NCI-H2227 (cell line): Measurements from ENCODE around the gene VWA8.
A peak's percentile ranks its signal among the peaks of the same experiment; 100 is the strongest.

Experiments used
- DNase-seq: peaks from one replicate; lab custom pipeline; 2025; ENCODE audit not compliant: unreplicated experiment; lab: John Stamatoyannopoulos, UW

The VWA8 gene

DNA sequence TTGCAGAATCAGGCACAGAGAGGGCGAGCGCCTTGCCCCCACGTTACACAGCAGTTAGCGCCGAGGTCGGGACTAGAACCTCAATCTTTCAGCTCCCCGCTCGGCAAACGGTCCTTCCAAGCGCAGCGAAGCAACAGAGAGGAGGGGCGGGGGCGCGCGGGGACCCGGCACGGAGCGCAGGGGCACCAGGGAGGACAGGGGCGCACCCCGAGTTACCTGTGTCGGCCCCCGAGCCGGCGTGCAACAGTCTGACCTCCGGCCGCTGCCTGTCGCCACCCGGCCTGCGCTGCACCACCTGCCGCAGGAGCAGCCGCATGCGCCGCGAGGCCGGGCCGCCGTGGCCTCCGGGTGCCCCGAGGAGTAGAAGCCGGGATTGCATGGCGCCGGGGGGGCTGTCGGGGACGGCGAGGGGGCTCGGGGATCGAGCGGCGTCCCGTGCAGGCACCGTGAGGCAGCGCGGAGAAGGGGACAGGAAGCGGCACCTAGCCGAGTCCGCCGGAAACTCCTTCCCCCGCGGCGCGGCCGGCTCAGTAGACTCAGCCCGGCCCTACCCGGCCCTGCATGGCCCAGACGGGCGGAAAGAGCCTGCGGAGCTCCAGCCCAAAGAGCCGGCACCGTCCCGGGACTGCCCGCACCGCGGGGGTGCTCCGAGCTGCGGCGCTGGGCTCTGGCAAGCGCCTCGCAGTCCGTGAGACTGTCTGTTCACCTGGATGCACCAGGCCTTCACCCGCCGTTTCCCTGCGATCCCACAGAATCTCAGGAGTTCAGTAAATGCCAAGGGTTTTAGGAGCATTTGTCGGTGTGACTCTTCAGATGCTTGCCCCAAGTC, at the start of gene VWA8:
TSS of gene VWA8 (minus strand) at position 473 of the 829 bp plus-strand sequence. CDS start at position 379, 94 bp downstream.
- DNase-seq, result peak; percentile 73

DNA sequence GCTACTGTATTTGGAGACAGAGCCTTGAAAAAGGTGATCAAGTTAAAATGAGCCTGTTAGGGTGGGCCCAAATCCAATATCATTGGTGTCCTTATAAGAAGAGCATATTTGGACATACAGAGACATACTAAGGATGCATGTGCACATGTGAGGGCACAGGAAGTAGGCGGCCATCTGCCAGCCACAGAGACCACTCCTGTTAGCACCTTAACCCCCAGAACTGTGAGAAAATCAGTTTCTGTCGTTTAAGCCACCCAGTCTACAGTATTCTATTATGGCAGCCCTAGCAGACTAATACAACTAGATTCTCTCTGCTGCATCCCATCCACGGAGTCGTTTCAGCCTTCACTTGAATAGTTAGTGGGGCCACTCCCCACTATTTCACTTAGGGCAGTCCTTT, 48.1 kb upstream of the VWA8 start:
- no peak for DNase-seq

DNA sequence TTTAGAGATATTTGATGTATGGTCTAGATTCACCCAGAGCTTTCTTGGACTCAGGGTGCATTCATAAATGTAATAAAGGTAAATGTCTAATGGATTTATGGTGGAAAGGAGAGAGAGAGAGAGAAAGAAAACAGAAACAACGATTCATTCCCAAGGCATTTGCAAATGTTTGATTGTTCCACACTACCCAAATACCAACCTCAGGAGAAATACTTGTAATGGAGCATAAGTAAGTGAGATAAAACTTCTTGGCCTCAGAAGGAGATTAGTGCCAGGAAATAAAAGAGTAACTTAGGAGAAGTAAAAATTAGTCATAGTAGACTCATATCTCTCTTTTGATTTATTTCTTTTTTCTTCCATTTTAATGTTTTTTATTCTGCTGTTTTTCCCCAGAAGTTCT, 46.9 kb upstream of the VWA8 start:
- no peak for DNase-seq

DNA sequence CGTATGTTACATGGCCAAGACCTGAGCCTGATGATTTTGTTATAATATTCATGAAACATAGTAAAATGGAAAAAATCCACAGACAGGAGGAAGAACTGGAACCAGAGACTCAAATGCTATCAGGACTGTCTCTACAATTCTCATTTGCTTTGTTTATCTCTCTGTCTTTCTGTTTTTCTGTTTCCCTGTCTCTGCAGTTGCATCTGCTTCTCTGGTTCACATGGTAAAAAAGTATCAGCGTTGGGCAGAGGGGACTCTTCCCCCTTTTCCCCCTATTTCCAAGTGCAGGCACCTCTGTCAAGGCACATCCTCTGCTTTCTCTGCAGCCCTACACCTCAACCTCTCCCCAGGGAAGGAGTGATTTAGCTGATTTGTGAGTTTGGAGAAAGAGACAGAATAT, 41.2 kb upstream of the VWA8 start:
- no peak for DNase-seq

DNA sequence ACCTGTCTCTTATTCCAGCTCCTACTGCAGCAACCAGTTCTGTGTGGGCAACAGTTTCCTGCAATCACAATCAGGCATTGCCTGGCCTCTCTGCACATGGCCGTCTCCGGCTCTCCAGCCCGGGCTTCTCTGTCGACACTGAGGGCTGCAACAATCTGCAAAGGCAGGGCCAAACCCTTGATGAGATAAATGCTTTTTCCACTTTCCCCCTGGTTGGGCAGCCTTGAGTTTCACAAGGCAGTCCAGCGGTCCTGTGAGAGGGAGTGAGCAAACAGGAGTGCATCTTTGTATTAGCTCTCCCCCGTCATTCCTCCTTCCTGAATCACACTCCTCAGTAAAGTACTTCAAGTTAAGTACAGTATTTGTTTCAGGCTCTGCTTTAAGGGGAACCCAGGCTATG, 40.7 kb upstream of the VWA8 start:
- DNase-seq, result peak; percentile 14

DNA sequence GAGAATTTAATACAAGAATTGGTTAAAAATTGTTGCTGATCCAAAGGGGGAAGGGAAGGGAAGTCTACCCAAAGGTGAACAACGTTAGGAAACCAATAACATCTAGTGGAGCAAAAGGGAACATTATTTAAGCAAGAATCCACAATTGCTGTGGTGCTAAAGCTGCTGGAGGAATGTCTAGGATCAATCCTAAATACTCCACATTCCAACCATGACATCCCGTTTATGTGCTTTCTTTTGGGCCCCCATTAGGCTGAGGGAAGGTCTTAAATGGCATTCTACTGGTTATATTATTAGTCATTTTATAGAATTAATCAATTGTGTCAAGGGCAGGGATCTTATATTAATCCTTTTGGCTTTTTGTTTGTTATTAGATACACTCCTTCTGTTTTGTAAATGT, 39.9 kb upstream of the VWA8 start:
- no peak for DNase-seq

DNA sequence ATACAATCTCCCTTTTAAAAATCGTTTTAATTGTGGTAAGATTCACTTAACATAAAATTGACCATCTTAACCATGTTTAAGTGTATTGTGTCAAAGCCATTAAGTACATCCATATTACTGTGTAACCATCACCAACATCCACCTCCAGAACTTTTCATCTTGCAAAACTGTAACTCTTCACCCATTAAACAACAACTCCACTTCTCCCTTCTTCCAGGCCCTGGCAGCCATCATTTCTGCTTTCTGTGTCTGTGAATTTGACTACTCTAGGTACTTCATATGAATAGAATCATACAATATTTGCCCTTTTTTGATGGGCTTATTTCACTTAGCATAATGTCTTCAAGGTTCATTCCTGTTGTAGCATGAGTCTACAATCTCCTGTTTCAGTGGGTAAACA, 36.5 kb upstream of the VWA8 start:
- DNase-seq, result no peak

DNA sequence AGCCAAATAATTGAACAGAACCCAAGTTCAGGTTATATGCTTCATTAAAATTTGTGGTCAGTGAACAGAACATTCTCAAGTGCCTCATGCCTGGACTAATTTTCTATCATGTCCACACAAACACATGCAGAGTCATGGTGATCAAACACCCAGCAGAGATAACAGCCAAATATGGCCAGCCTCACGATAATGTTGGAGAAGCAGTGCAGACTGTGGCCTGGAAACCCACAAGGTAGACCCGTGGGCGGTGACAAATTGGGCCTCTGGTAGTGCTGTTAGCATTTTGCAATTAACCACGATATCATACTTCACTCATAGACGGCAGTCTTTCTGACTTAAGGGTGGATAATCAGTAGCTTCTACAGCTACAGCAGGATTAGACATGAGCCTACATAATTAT, 35.0 kb upstream of the VWA8 start:
- DNase-seq, result no peak

DNA sequence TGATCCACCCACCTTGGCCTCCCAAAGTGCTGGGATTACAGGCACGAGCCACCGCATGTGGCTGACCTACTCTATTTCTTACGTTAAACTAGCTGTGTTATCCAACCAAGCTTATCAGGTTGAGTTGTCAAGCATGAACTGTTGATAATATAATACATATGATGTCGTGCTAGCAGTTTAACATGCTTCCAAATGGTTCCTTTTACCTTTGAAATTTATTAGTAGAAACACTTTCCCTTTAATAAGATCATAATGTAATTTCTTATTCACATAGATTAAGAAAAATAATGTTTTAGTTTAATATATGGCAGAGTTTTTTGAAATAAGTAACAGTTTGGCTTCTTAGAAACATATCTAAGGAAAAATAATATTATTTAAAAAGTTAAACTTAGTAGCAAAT, 34.4 kb upstream of the VWA8 start:
- no peak for DNase-seq

DNA sequence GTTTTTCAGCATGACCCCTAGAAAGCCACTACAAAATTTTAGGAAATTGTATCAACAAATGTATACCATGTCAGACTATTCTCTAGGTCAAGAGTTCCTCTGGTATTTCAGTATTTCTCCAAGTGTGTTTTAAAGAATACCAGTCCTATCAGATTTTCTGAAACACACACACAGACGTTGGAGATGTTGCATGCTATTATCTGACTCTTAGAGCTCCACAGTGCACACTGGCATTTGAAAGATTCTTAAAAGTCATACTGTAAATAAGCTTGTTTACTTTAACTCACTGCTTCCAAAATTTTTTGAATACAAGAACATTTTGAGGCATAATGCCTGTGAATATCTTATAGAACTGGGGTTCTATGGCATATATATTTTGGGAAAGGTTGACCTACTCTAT, 33.8 kb upstream of the VWA8 start:
- no peak for DNase-seq

DNA sequence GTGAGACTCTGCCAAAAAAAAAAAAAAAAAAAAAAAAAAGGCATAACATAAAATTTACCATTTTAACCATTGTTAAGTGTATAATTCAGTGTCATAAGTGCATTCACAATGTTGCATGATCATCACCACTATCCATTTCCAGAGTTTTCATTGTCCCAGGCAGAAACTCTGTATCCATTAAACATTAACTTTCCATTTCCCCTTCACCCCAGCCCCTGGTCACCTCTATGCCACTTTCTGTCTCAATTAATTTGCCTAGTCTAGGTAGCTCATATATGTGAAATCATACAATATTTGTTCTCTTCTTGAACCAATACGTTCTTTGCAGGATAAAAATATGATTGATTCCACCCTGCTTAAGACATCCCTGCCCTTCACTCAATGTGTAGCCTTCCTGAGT, 31.0 kb upstream of the VWA8 start:
- DNase-seq, result no peak

DNA sequence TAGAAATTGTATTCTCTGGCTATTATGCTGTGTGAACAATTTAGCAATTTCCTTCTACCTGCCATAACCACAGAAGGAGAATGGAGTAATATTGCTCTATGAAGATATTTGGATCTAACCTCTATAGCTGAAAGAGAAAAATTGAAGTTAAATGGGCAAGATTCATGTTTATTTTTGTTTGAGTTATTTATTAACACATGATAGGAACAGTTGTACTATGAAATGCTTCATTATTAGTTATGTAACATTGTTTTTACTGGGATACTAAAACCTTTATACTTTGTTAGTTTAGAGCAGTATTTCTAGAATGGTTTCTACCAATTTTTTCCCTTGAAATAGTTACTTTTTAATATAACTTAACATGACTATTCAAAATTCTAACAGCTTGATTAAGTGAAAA, 27.3 kb upstream of the VWA8 start:
- no peak for DNase-seq

DNA sequence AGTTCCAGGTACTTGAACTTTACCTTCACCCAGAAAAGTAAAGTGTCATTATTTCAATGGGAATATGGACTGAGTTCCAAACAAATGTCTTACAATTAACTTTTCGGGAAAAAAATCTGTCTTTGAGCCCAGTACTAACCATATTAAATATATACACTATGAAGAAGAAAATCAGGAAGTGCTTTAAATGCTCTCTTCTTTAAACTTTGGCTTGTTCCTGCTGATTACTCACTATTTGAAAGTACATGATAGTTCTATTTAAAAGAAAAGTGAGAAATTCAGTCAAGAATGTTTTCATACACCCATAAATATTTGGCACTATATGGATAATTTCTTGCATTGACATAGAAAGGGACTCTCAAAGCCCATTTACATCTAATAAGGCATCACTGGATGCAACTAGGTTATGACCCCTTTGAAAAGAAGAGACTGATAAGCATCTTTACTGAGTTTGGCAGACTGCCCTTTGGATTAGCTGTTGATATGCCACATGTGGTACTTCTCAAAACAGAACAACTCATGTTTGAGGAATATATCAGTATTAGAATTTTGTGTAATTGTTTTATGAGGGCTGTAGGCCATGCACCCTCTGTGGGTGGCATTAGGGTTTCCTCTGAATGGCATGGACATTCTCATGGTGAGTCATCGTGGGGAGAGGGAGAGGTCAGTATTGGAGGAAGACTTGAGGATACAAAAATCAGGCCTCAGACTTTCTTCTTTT, 25.0 kb upstream of the VWA8 start:
- DNase-seq, result no peak

DNA sequence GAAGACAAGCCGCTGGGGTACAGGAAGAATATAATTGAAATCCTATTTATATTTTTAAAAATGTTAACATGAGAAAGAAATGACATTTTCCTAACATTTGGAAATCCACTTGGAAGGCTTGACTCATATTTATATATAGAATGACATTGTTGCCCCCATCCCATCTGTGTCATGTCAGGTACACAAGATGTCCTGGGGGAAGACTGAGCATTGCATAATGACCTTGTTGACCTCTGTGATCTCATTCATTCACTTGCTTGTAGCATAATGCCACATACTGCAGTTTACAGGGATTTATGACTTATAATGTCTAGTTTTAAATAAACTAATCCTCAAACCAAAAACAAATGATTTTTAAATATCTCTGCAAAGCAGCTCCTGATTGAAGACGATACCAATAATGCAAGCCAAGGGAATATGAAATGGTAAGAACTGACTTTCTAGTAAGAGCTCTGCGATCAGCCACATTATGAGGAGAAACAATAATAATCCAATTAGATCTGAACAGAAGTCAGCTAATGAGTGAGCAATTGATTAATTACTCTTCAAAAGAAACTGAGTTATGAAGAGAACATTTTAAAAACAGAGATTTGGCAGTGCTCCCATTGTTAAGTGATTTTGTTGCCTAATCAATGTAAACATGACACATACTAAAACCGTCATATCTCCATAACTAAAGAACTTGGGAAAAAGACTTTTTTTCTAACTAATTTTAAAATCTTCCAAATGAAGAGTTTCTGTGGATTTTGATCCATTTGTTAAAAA, 21.2 kb upstream of the VWA8 start:
- no peak for DNase-seq

DNA sequence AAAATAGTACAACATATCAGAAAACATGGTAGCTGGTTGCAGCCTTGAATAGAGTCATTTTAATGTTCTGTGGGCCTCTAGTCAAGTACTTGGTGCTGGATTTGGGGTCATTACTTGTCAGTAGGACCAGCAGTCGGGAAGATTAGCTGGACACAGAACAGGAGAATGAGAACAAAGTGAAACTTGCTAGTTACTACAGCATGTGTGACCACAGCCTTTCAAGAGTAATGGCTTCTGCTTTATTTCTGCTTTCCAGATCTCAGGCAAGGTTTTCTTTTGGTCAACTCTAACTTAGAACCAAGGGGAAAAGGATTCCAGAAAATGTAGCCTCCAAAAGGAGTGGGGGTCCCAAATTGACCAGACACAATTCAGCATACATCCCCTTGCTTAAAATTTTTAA, 17.1 kb upstream of the VWA8 start:
- no peak for DNase-seq

DNA sequence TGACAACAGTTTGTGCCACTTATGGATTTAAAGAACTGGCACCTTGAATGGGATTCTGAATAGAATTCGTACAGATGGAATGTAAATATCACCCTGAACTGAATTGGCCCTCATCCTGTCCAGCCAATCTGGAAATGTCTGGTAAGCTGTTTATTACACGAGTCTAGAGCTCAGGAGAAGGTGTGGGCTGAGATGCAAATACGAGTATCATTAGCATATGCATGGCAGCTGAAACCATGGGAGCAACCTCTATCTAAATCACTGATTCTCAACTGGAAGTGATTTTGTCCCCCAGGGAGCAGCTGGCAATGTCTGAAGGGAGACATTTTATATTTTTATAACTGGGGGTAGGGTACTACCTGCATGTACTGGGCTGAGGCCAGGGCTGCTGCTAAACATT, 15.6 kb upstream of the VWA8 start:
- DNase-seq, result no peak

DNA sequence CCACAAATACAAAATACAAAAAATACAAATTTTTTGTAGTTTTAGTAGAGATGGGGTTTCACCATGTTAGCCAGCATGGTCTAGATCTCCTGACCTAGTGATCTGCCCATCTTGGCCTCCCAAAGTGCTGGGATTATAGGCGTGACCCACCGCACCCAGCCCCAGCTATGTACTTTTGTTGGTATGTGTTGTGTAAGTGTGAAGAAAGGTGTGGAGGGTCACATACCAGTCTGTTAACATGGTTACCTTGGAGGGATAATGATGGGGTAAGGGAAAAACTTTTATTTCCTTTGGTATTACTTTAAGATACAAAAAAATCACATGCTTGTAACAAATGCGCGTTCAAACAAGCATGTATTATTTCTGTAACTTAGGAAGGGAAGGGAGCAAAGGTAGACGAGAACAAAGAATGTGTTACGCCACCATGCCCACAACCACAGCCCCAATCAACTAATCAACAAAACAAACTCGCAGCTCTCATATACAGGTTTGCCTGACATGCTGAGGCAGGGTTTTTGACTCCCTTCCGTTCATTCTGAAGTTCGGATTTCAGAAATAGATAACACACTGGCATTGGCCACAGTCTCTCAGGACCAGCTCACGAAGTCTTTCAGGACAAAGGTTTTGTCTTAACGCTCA, 13.5 kb upstream of the VWA8 start:
- DNase-seq, result no peak

DNA sequence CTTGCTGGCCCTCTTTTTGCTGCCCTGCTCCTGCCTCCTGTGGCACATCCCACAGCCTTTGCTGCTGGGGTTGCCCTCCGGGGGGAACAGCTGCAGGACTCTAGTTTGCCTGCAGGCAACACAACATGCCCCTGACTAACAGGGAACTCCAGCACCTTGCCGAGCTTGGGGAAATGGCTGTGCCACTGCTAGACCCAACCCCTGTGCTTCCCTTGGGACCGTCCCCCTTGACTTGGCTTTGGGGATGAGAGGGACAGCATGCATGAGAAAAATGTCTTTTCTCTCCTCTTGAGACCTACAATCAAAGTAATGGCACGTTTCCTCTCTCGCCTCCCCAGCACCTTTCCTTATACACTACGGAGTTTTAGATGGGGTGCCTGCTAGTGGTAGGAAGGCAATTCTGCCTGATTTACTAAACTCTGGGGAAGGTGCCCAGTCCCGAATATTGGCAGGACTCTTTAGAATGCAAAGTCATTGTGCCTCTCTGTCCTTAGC, 12.4 kb upstream of the VWA8 start:
- DNase-seq, result no peak

DNA sequence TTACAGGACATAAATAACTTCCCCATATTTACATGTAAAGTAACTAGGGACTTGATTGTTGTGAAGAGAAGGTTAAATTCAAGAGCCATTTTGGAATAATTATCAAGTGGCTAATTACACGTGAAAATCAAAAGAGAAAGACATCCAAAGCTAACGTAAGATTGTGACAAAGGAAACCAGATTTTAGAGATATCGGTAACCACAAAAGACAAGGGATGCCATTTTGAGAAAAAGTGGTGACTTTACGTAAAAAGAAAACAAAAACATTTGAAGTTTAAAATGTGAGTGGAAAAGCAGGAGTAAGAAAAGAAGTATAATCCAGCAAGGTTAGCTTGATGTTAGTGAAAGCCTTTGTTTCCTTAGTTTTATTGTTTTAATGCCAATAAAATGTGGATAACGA, 10.9 kb upstream of the VWA8 start:
- no peak for DNase-seq

DNA sequence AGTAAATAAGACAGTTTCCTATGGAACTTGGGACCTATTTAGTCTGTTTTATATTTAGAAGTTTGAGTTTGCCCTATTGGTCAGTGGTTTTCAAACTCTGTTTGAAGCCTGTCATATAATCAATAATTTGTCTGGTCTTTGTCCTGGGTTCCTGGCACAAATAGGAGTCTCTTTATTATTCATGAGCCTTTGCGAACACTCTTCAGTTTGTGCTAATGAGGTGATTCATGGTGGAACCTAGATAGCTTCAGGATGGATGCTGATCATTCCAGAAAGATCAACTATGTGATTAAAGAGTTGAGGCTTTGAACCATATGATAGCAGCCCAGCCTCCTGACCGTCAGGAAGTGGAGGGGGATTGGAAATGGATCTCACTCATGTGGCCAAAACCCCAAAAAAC, 10.0 kb upstream of the VWA8 start:
- no peak for DNase-seq

DNA sequence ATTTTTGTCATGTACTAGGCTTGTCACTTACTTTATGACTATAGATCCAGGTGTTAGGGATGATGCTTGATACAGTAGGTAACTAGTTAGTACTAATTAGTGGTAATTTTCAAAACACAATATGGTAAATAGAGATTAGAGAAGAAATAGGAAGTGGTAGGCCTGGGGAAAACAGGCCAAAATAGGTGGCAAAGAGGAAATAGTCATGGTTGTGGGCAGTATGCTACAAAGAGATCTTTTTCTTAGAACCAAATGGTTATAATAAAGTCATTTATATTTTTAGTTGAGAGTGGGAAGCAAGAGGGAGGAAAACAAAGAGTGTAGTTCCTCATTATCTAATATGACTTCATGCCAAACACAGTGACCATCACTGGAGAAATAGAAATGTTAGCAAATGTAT, 9.1 kb upstream of the VWA8 start:
- no peak for DNase-seq
